DMS79 (cell line): ENCODE data around the gene NRBP1.

Experiments
- DNase-seq: peaks from one replicate; lab custom pipeline; 2025; lab: John Stamatoyannopoulos, UW

Gene NRBP1

DNA sequence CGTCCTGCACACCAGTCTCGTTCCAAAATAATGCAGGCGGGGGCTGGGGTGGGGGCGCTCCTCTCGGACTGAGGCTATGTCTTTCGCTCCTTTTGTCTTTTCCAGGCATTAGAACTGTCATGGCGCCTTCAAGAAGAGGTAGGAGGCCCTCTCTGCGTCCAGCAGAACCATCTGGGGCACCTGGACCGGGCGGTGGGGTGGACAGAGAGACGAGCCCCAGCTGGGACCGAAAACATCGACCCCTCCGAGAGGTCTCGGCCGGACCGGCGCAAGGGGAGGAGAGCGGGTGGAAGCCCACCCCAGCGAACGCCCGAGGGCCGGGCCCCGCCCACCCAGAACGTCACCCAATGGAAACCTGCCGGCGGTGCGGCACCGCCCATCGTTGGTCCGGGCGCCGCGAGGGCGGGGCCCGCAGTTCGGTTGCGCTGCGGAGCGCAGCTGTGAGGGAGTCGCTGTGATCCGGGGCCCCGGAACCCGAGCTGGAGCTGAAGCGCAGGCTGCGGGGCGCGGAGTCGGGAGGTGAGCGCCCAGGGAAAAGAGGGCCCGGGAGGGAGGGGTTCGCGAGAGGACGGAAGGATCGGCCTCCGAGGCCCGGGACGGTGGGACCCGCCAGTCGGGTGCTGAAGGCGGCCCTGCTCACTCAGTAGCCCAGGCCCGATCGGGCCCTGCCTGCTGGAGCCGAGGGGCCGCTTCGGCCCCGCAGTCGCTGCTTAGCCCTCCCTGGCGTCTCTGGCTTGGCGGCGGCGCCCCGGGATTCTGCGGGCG, at the start of gene NRBP1:
Gene NRBP1 (plus strand): TSS at position 419 of the 765 bp plus-strand sequence. CDS start 4,643 bp downstream, outside the sequence.
- DNase-seq, result peak; percentile 88

DNA sequence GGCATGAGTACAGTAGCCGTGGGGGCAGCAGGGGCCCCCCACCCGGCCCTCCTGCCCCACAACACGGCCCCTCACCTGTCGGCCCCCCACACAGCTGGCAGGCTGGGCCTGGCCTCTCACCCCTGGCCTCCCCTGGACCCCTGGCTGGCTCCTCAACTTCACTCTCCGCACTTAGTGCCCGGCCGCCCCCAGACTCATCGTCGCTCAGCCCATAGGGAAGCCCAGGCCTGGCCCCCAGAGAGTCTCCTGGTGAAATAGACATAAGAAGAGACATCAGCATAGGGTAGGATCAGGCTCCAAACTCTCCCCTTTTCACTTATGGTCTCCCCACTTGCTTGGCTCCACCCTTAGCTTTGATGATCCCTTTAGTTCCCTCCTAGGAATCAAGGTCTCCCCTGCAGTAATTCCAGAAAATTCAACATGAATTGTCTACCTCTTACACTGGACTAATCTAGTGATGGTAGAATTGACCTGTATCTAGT, 49.6 kb upstream of the NRBP1 start:
- no peak for DNase-seq

DNA sequence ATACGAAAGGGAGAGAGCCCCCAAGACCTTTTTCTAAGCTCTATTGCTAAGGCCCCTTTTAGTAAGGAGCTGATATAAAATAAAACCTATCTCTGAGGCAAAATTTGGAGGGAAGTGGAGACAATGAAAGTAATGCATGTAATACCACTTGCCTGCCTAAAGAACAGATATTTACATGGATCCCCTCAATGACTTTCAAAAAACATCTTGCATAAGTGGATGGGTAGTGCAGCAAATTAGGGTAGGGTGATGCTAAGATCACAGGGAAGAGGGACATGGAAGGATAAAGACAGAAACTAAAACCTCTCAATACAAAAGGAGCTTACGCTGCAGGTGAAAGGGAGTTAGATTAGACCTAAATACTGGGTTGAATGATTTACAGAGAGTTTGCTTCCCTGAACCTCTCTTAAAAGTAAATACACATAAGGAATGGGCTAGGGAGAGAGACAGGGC, 49.0 kb upstream of the NRBP1 start:
- no peak for DNase-seq

DNA sequence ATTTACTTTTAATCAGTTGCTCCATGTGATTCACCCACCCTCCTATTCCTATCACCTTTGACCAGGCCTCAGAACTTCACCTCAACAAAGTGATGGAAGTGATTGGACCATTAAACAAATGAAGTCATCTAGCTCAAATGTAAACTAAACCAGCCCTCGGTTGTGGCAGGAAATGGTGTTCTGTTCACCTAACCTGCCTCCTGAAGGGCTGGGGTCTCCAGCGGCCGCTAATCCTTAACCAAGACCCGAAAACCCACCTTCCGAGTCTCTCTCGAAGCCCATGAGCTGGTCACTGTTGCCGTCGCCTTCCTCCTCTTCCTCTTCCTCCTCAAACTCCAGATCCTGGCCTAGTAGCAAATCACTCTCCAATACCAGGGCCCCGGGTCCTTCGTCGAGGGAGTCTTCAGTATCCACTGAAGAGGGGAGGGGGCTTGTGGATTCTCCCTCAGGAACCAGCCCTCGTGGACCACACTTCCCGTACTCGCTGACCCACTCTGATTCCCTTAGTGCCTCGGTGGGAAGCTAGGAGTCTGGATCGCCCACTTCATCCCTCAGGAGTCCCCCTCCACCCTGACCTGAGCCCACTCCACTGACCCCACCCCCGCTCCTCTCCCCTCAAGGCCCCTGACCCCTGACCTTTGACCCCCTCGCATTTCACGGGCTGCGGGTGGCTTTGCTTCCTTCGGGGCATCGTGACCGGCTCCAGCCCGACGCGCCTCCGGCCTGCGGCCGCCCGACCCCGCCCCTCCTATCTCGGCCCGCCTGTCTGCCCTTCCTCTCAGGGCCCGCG, 48.4 kb upstream of the NRBP1 start:
- DNase-seq, result peak; percentile 13

DNA sequence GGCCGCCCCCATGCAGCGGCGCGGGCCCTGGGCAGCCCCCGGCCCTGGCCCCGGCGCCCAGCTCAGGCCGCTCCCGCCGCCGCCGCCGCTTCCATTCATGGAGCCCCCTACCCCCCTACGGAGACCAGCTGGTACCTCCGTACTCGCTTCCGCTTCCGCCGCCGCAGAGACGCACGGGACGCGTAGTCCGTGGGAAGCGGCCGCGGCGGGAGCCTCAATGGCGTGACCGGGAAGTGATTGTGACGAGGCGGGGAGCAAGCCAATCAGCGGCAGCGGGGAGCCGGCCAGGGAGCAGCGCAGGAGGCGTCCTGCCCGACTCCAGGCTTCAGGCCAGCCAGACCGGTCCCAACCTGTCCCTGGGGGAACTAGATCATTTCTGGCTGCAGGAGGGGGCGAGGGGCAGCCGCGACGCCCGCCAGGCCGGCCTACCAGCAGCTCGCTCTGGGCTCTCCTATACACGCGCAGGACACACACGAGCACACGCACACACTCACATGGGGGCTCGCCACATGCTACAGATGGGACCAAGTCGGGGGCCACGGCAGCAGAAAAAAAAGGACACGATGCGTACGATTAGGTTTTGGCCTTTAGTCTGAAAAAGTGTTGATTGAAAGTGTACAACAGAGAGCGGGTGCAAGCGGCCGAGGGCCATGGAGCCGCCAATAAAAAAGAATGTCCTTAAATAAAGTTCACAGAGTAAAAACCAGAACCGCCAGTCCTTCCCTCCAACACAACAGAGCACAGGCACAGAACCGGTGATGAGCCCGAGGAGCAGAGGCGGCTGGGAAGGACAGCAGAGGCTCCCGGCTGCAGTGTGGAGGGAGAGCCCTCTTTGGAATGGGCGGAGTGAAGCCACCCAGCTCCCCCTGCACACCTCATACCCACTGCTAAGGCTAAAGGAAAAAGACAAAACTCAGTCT, 47.5 kb upstream of the NRBP1 start, which contains the start of gene ZNF513:
Gene ZNF513 (minus strand): TSS at position 109 of the 920 bp plus-strand sequence. CDS start 208 bp downstream, outside the sequence.
- peak; percentile 94 for DNase-seq

DNA sequence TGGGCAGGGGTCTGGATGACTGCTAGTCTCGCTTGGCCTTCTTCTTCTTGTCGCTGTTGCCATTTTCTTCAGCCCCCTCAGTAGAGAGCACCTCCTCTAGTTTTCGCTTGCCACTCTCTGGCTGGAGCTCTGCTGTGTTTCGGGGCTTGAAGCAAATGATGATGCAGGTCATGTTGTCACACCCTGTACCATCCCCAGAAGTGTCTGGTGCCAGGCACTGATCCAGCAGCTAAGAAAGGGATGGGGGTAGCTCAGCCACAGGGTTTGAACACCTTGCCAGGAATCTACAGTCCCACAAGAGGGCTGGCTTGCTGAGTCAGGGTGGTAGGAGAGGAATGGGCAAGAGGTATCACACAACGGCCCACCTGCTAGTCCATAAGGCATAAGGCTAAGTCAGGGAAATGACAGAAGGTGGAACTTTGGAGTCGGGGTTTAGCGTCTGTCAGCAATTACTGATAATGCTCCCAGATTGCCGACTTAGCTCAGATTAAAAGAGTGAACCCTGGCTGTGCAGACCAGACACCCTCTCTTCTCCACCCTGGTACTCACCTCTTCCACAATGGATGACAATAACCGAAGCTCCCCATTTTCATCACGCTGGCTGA, 46.8 kb upstream of the NRBP1 start:
- DNase-seq, result no peak

DNA sequence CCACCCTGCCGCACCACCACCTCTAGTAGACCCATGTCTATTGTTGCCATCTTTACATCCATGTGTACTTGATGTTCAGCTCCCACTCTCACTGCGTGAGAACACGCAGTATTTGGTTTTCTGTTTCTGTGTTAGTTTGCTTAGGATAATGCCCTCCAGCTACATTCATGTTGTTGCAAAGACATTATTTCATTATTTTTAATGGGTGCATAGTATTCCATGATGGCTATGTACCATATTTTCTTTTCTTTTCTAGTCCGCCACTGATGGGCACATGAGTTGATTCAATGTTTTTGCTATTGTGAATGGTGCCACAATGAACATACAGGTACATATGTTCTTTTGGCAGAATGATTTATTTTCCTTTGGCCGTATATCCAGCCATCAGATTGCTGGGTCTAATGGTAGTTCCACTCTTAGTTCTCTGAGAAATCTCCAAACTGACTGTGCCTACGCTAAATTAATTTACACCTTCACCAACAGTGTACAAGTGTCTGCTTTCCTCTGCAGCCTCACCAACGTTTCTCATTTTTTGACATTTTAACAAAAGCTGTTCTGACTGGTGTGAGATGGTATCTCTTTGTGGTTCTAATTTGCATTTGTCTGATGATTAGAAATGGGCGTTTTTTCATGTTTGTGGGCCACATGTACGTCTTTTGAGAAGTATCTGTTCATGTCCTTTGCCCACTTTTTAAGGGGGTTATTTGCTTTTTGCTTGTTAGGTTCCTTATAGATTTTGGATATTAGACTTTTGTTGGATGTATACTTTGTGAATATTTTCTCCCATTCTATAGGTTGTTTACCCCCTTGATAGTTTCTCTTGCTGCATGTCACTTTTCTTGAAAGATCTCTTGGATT, 37.4 kb upstream of the NRBP1 start:
- no peak for DNase-seq

DNA sequence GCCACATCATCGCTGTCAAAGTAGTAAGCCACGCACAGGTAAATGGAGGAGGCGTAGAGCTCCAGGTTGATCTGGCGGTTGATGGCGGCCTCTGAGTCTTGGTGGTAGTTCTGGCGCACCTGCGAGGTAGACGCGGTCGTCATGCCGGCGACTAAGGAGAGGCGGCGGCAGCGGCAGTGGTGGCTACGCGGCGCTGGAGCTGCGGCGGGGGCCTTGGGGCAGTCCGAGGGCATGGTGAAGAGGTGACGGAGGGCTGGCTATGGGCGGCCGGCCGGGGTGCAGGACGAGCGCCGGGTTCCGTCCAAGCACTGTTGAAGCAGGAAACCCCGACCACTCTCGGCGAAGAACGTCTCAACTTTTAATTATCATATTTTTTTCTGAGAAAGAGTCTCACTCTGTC, 35.2 kb upstream of the NRBP1 start:
- DNase-seq, result no peak

DNA sequence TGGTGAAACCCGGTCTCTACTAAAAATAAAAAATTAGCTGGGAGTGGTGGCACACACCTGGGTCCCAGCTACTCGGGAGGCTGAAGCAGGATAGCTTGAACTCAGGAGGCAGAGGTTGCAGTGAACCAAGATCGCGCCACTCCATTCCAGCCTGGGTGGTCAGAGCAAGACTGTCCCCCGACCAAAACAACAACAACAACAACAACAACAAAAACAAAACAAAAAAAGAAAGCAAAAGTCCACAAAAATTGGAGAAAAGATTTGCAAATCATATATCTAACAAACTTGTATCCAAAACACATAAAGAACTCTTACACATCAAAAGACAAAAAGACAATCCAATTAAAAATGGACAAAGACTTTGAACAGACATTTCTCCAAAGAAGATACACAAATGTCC, 29.5 kb upstream of the NRBP1 start:
- no peak for DNase-seq

DNA sequence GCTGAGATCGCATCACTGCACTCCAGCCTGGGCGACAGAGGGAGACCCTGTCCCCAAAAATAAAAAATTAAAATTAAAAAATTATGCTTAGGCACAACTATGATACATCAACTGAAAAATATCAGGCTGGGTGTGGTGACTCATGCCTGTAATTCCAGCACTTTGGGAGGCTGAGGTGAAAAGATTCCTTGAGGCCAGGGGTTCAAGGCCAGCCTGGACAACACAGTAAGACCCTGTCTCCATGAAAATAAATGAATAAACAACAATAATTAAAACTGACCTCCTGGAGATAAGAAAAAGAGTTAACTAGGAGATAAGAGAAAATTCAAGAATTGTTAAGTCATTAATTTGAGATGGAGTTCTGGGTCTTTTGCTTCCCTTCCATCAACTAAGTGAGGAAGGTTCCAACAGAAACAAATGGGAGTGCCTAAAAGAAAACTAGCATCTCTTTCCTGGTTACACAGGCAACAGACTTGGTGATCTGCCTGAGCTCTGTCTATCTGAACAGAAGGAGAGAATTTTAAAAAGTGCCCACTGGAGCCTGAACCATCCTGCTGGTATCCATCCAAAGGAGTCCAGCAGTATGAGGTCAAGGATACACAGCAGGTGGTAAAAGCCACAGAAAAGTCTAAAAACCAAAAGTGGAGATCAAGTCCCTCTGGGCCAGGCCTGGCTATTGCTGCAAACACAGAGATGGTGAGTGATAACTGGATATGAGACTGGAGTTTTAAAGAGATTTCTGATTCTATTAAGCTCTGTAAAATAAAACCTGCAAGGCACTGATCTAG, 27.9 kb upstream of the NRBP1 start:
- DNase-seq, result no peak

DNA sequence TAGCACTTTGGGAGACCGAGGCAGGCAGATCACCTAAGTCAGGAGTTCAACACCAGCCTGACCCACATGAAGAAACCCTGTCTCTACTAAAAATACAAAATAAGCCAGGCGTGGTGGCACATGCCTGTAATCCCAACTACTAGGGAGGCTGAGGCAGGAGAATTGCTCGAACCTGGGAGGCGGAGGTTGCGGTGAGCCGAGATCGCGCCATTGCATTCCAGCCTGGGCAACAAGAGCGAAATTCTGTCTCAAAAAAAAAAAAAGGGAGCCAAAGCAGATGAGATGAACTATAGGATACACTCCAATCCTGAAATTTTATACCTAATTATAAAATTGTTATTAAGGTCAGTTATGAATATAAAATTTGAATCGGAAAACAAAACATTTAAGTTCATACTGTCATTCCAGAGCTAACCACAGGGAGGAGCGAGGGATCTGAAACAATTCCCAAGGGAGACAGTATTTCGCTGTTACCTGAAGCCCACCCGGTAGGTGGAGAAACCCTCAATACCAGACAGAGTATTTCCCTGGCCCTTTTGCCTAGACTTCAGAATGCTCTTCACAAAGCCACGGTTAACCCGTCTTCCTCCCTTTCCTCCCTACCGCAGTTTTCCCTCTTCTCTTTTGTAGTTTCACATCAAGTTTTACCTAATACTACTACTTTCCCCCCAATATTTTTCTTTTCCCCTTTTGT, 20.5 kb upstream of the NRBP1 start:
- peak; percentile 28 for DNase-seq

DNA sequence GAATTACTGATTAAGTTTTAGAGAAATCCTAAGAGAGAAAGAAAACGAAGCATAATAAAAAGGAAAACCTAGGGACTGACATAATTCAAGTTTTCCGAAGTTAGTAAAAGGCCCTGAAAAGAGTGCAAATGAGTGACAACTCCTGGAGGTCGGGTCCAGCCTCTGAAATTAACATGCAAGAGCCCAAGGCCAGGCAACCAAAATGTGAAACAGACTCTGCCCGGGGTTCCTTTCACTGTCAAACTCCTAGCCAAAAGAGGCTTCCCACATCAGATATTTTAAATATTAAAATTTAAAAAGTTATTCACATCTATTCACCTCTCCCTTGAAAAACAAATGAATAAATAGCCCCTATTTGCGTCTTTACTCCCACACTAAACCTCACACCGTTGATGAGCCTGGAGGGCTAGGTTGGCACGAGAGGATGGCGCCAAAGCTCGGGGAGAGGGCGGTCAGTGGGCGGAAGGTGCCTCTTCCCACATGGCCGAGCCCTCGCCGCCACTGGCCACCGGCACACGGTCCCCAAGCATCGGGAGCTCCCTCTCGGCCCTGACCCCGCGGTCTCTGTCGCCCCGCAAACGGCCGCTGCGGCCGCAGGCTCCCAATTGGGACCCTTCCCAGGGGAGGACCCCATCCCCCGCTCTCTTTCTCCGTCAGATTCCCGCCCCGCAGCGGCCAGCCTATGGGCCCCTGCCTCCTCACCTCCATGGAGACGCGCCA, 19.7 kb upstream of the NRBP1 start:
- DNase-seq, result no peak

DNA sequence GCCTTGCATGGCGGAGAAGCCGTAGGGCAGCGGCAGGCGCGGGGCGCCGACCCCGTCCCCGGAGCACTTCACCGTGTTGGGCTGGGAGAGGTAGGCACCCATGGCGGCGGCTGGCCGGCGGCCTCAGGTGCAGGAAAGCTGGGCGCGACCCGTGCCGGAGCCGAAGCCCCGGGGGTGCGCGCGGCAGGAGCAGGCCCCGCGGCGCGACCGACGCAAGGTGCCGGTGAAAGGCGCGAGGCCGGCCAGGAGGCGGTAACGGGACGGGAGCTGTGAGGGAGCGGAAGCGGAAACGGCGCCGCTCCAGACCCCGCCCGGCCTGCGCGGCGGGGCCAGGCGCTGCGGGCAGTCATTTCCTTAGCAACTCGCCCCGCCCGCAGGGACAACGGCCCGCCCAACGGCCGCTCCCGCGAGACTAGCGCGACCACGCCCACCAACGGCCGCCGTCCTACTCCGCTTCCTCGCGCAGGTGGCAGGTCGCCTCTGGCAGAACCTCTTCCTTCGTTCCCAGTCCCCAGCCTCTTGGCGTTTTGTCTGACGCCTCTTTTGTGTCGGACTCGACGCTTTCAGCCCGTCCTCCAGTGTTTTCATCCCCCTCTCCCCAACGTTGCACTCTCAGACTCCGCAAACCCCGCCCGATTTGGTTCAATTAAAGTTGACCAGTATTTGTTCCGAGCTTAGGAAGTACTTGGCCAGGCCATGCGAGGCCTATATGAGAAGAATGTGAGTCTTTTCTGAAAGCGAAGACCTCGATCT, 18.9 kb upstream of the NRBP1 start, which contains the start of gene PPM1G:
Gene PPM1G (minus strand): TSS at position 271 of the 753 bp plus-strand sequence. CDS start 169 bp downstream, at position 102.
- peak; percentile 79 for DNase-seq

DNA sequence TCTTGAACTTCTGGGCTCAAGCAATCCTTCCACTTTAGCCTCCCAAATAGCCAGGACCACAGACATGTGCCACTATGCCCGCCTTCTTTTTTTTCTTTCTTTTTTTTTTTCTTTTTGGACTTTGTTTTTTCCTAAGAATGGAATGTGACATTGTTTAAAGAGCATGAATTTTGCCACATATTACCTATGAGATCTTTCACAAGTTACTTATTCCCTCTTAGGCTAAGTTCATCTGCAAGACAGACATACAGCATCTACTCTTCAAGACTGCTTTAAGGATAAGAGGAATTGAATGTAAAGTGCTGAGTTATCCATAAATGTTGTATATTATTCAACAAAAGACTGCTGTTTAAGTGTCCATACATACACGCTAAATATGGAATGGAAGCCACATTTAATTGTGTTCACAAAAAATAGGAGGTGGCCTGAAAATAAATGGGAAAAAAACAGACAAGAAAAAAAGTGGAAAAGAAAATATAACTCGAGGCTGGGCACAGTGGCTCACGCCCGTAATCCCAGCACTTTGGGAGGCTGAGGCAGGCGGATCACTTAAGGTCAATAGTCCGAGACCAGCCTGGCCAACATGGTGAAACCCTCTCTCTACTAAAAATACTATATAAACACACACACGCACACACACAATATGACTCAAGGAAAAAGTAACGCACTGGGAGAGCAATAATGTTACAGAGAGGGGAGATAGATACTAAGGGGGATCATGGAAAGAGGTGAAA, 15.8 kb upstream of the NRBP1 start:
- DNase-seq, result no peak

DNA sequence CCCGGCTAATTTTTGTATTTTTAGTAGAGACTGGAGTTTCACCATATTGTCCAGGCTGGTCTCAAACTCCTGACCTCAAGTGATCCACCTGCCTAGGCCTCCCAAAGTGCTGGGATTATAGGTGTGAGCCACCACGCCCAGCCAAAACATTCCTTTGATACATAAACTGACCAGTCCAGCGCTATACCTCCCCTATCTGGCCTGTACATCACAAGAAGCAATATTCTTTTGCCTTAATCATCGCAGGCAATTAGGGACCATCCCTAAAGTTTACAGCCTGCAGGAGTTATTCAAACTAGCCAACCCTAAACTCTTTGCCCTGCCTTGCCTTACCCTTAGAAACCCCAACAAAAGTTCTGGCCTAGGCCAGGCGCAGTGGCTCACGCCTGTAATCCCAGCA, 12.3 kb upstream of the NRBP1 start:
- no peak for DNase-seq

DNA sequence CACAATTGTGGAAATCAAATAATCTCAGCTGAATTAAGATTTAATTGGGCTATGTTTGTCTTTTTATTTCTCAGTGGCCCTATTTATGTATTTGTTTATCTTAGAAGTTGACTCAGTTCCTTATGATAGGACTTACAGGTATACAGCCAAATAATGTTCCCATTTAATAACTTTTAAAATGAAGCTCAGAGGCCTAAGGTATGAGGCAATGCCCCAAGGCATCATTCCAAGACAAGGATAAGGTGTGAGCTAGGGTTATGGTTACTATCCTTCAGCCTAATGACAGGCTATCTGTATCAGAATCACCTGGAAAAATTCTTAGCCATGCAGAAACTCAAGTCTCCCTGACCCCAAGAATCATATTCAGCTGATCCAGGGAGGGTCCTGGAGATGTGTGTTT, 7.4 kb upstream of the NRBP1 start:
- no peak for DNase-seq
